ENCODE data around the gene TCFL5.

GRCh38 chr20:62813588-62813987 lies 48.0 kb downstream of the TCFL5 start:
- TF ChIP-seq SUZ12 (IDR thresholded peaks at IDR 0.05; ENCODE audit: extremely low read depth, insufficient read depth, insufficient read length), result no peak
- TF ChIP-seq YY1 (IDR thresholded peaks at IDR 0.05; ENCODE audit: insufficient read depth, insufficient read length), result no peak
